Ovary (tissue), 3 donors: ENCODE measurements around the gene CXCL14.

ENCODE experiments used
- CTCF ChIP-seq, 3 donors: fragments of 450-650 bp in 2 of 3; fragments of 200-600 bp in 1 of 3; IDR thresholded peaks; one replicate each; pipeline versions ENCODE4 v1.5.1 to v1.8.0; 2016 to 2022; ENCODE audit warnings: antibody characterized with exemption in 3 of 3, mild to moderate bottlenecking in 1 of 3
- EP300 ChIP-seq: sonication (generic); formaldehyde crosslinking; IDR thresholded peaks from one replicate; pipeline ENCODE4 v1.6.1; 2017; ENCODE audit warnings: antibody characterized with exemption
- POLR2A ChIP-seq: fragments of 450-650 bp; IDR thresholded peaks from one replicate; pipeline ENCODE4 v1.6.1; 2017; ENCODE audit warnings: antibody characterized with exemption, mild to moderate bottlenecking, moderate library complexity
- donor health status: DM: no; HTN: no; CAD: no.

- no peak for TF ChIP-seq POLR2A
- no peak for TF ChIP-seq CTCF (IDR thresholded peaks at IDR 0.05)
- no peak for TF ChIP-seq EP300
These were observed 56.8 kb downstream of the CXCL14 start for GRCh38 chr5:135521964-135522363.
